ENCODE data around the gene PTPRD. TPM values are rescaled to one million over a fixed set of nuclear protein-coding genes. Genes with fewer than 3 reads are reported as not detected.
A peak's percentile ranks its signal among the peaks of the same experiment; 100 is the strongest.

PTPRD gene
- total RNA-seq, 1 experiment from 2014 or later = 70.1 TPM

GRCh38 chr9:8533681-8534080 lies 2079.1 kb downstream of the PTPRD start:
- intact Hi-C loops (cut with micrococcal nuclease; ENCODE audit: unreplicated experiment) = no loop called here
- ChIA-PET POLR2A (no interaction called here), CTCF (no interaction called here)
- no TSS peak for BruUV-seq (replicated peaks)
- no peak for DNase-seq
- H3K4me1 Mint-ChIP-seq (ENCODE audit: low read depth, unreplicated experiment) = no peaks in the 10 kb centered on the region
- H3K27ac Mint-ChIP-seq (ENCODE audit: unreplicated experiment) = no peak overlapping the region
- no peaks in the 10 kb centered on the region for H3K9me3 ChIP-seq
- H3K36me3 Mint-ChIP-seq (ENCODE audit: insufficient read depth, unreplicated experiment) = no peaks in the 10 kb centered on the region
- H3K27me3 Mint-ChIP-seq (ENCODE audit: insufficient read depth, unreplicated experiment) = no peaks in the 10 kb centered on the region
- no peaks in the 10 kb centered on the region for H3K36me3 ChIP-seq (ENCODE audit: control insufficient read depth, insufficient read depth, low read length)
- no peaks in the 10 kb centered on the region for H3K27me3 ChIP-seq (replicated peaks; ENCODE audit: control insufficient read depth, insufficient read depth, low read length)
- H3K4me3 Mint-ChIP-seq (ENCODE audit: unreplicated experiment) = no peak overlapping the region
- no peaks in the 10 kb centered on the region for H3K4me1 ChIP-seq
- no peak for TF ChIP-seq CTCF (IDR thresholded peaks at IDR 0.05; ENCODE audit: insufficient read depth in 1 of 2, low read depth in 1 of 2, low read length in 1 of 2, severe bottlenecking in 1 of 2, unreplicated experiment in 1 of 2)
- no peaks in the 10 kb centered on the region for H3K9me3 Mint-ChIP-seq (ENCODE audit: unreplicated experiment)
- no peak overlapping the region for H3K4me3 ChIP-seq (ENCODE audit: low read depth, low read length)

GRCh38 chr9:8531826-8532415 lies 2080.9 kb downstream of the PTPRD start:
- DNase-seq = no peak
- no TSS peak for BruUV-seq (replicated peaks)
- no peaks in the 10 kb centered on the region for H3K9me3 ChIP-seq
- no peaks in the 10 kb centered on the region for H3K36me3 Mint-ChIP-seq (ENCODE audit: insufficient read depth, unreplicated experiment)
- no peak for TF ChIP-seq CTCF (IDR thresholded peaks at IDR 0.05; ENCODE audit: insufficient read depth in 1 of 2, low read depth in 1 of 2, low read length in 1 of 2, severe bottlenecking in 1 of 2, unreplicated experiment in 1 of 2)
- H3K9me3 Mint-ChIP-seq (ENCODE audit: unreplicated experiment) = no peaks in the 10 kb centered on the region
- ChIA-PET CTCF (no interaction called here), POLR2A (no interaction called here)
- no peaks in the 10 kb centered on the region for H3K27me3 ChIP-seq (replicated peaks; ENCODE audit: control insufficient read depth, insufficient read depth, low read length)
- H3K4me1 Mint-ChIP-seq (ENCODE audit: low read depth, unreplicated experiment) = no peaks in the 10 kb centered on the region
- no peak overlapping the region for H3K4me3 Mint-ChIP-seq (ENCODE audit: unreplicated experiment)
- H3K4me3 ChIP-seq (ENCODE audit: low read depth, low read length) = no peak overlapping the region
- H3K4me1 ChIP-seq = no peaks in the 10 kb centered on the region
- intact Hi-C loops (cut with micrococcal nuclease; ENCODE audit: unreplicated experiment) = no loop called here
- H3K27me3 Mint-ChIP-seq (ENCODE audit: insufficient read depth, unreplicated experiment) = no peaks in the 10 kb centered on the region
- H3K36me3 ChIP-seq (ENCODE audit: control insufficient read depth, insufficient read depth, low read length) = no peaks in the 10 kb centered on the region
- H3K27ac Mint-ChIP-seq (ENCODE audit: unreplicated experiment) = no peak overlapping the region

DNA sequence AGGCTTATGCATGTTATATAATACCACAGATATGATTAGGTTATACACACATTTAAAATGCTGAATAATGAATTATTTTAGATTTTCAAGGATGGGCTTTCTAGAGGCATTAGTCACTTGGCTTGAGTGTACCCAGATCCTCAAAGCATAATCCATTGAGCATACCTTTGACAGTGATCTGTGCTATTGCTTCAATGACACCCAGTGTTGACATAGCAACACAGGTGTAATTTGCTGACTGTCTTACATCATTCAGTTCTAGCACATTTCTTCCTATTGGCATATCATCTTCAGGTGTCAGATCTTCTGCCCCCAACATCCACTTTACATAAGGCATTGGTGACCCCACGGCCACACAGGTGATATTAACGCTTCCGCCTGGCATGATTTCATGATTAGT lies 2091.7 kb downstream of the PTPRD start:
- Histone ChIP-seq H3K36me3 (ENCODE audit: control insufficient read depth, insufficient read depth, low read length) (no peaks in the 10 kb centered on the region), H3K27me3 (replicated peaks; ENCODE audit: control insufficient read depth, insufficient read depth, low read length) (no peaks in the 10 kb centered on the region), H3K9me3 (no peaks in the 10 kb centered on the region), H3K4me3 (ENCODE audit: low read depth, low read length) (no peak overlapping the region), H3K4me1 (no peaks in the 10 kb centered on the region)
- DNase-seq = peak in 1 of 2 experiments; percentile 33
- BruUV-seq (replicated peaks) = no TSS peak
- Mint-ChIP-seq H3K27ac (ENCODE audit: unreplicated experiment) (no peak overlapping the region), H3K4me3 (ENCODE audit: unreplicated experiment) (no peak overlapping the region), H3K27me3 (ENCODE audit: insufficient read depth, unreplicated experiment) (no peaks in the 10 kb centered on the region), H3K9me3 (ENCODE audit: unreplicated experiment) (no peaks in the 10 kb centered on the region), H3K4me1 (ENCODE audit: low read depth, unreplicated experiment) (no peaks in the 10 kb centered on the region), H3K36me3 (ENCODE audit: insufficient read depth, unreplicated experiment) (no peaks in the 10 kb centered on the region)
- intact Hi-C loops (cut with micrococcal nuclease; ENCODE audit: unreplicated experiment) = loop anchor here (2.0 kb wide), 1 partner anchor 40 kb away; no protein-coding TSS in a partner anchor
- CTCF ChIA-PET = no interaction called here
- POLR2A ChIA-PET = no interaction called here
- TF ChIP-seq CTCF (IDR thresholded peaks at IDR 0.05; ENCODE audit: insufficient read depth in 1 of 2, low read depth in 1 of 2, low read length in 1 of 2, severe bottlenecking in 1 of 2, unreplicated experiment in 1 of 2) = no peak
